Kidney capillary endothelial cell (primary cell): ENCODE measurements around the gene PSIP1.
"Not testable (repeated sequence)": the region's sequence is repeated elsewhere in the genome, so short reads cannot be mapped to it uniquely, and the experiment has no call there.

ENCODE experiments used
- DNase-seq: peaks from one replicate; pipeline ENCODE4 v3.0.0-alpha.2; 2018; ENCODE audit warnings: low spot score

Gene PSIP1

GRCh38 chr9:15501803-15502202 is 9.0 kb downstream of the PSIP1 start:
- no peak for DNase-seq

- DNase-seq: no peak
These were observed 9.6 kb downstream of the PSIP1 start for GRCh38 chr9:15501179-15501578.

GRCh38 chr9:15499139-15499538 is 11.6 kb downstream of the PSIP1 start:
- no peak for DNase-seq

- no peak for DNase-seq
These were observed 12.3 kb downstream of the PSIP1 start for GRCh38 chr9:15498246-15498995.

- no peak for DNase-seq
These were observed 18.2 kb downstream of the PSIP1 start for GRCh38 chr9:15492485-15493150.

GRCh38 chr9:15491950-15492349 is 18.8 kb downstream of the PSIP1 start:
- no peak for DNase-seq

DNA sequence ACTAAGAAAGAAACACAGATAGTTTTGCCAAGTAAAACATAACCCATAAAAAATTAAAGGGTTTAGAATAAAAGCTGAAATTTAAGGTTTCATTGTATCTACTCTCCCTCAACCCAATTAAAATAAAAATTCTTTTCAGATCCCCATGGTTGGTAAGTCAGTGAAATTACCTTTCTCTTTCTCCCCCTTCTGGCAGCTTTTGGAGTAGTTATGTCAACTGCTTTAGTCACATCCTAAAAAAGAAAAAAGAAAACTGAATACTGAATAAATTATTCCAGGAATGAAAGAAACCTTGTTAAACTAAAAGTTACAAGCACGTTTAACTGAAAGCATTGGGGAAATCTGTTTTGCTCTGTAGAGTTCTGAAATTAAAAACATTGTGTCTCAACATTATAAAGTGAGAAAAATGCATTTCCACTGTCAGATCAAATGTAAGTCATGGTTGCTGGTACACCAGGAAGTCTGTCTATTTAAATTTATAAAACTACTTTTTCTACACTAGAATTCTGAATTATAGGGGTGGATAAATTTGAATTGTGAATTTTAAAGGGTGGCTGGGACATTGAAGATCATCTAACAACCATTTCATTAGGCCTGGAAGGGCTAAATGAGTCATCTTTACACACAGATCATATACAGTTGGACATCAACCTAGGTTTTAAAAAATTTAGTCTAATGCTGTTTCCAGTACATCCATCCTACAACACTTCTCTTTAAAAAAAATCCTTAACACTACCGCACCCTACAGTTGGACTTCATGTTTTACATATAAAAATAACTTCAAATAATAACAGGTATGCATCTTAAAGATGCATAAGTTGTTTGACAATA is 24.7 kb downstream of the PSIP1 start:
- DNase-seq: no peak

DNA sequence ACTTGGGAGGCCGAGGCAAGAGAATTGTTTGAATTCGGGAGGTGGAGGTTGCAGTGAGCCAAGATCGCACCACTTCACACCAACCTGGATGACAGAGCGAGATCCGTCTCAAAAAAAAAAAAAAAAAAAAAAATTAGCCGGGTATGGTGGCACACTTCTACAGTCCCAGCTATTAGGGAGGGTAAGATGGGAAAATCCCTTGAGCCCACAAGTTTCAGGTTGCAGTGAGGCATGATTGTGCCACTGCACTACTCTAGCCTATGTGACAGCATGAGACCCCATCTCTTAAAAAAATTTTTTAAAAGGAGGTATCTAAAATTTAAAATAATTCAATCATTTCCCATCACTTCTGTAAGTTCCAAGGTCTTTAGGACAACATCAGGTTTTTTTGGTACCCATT is 26.0 kb downstream of the PSIP1 start:
- no peak for DNase-seq

DNA sequence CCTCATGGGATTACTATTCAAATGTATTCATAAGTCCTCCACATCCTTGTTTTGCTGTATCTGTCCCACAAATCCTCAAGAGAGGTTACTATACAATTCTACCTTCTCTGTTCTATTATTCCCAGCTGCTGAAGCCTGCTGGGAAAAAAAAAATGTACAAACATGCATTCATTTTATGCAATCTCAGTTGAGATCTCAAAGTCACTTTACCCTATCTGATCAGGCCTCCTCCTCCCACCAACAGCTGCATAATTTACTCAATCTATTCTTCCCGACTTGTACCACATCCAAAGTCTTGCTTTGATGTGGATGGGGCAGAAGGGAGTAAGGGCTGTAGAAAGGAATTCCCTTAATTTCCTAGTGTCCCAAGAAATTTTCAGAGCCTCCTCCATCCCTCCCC is 28.6 kb downstream of the PSIP1 start:
- no peak for DNase-seq

DNA sequence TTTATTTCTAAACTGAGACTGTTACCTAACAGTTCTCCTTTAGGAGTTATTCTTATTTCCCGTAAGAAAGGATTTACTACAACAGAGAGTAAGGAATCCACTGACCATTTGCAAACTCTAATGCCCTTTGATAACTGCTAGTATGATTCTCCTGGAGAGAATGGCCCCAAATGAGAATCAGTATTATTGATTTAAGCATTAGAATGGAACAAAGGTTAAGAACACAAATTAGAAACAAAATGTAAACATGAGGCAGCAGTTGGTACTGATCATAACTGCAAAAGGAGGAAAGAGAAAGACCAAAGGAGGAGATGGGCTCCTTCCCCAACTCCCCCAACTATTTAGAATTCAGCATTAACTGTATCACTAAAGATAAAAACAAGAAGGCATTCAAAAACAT is 30.7 kb downstream of the PSIP1 start:
- no peak for DNase-seq

DNA sequence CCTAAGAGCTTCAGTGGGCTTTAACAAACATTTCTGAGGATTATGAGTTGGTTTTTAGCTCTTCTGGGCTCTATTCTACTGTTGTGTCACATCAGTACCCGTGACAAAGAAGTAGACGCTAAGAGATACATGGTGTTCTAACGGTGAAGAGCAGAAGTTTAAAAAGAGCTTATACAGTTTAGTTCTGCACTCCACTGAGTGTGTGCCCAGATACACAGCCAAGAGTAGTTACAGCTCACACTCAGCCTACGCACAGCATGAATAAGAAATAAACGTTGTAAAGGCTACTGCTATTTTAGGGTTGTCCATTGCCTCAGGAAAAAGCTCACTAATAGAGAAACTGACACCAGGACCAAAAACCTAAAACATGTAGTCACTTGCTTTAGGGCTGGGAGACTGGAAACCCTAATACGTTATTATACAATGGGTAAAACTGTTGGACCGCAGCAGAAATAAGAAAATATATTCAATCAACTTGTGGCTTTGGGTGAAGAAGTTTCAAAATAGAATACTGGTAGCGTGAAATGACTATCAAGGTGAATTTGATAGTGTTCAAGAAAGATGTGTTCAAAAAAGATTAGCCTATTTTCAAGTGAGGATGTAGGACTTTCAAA is 34.7 kb downstream of the PSIP1 start:
- no peak for DNase-seq

DNA sequence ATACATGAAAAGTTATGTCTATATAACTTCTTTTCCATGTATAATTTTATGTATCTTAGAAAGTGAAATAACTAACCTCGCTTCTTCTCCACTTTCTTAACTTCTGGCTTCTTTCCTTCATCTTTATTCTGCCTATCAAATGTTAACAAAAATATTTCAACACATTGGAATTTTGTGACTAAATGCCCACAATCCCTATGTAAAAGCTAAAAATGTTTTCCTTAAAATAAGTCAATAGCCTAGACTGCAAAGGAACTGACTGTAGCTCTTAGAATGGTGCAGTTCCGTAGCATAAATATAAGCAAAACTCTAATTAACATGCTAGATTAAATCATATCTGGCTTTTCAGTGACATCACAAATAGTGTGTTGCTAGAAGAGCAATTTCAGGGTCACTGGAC is 40.9 kb downstream of the PSIP1 start:
- no peak for DNase-seq

DNA sequence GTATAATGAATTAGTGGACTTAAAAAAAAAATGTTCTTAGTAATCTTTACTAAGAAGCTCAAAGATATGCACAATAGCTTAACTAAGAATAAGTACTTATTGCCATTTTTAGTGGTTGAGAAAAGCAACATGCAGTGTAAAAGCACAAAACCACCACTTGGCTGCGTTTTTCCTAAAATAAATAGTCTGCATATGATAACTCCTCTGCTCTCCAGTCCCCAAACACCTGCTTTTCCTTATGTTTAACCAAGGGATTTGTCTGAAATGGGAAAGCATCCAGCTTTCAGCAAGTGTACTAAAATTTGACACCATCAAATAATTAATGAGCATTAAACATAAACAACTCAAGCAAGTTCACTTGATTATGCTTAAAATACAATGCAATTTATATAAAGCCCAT is 41.4 kb downstream of the PSIP1 start:
- DNase-seq: no peak

GRCh38 chr9:15468145-15468544 is 42.6 kb downstream of the PSIP1 start:
- no peak for DNase-seq

- no peak for DNase-seq
These were observed 49.2 kb downstream of the PSIP1 start for GRCh38 chr9:15461601-15462000.

DNA sequence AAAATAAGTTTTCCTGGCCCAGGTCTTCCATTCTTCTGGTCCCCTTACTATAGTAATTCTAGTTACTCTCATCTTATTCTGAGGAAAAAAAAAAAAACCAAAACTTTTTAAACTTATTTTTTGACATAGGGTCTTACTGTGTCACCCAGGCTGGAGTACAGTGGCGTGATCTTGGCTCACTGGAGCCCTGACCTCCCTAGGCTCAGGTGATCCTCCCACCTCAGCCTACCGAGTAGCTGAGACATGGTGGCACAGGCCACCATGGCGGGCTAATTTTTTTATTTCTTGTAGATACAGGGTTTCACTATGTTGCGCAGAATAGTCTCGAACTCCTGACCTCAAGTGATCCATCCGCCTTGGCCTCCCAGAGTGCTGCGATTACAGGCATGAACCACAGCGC is 49.7 kb downstream of the PSIP1 start:
- DNase-seq: no peak

DNA sequence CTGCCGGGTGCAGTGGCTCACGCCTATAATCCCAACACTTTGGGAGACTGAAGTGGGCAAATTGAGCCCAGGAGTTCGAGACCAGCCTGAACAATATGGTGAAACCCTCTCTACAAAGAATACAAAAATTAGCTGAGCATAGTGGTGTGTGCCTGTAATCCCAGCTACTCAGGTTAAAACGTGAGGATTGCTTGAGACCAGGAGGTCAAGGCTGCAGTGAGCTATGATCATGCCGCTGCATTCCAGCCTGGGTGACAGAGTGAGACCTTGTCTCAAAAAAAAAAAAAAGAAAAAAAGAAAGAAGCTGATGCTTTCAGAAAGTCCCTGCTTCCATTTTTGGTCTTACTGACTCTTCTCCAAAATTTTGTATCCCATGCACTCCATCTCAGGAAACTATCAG is 56.8 kb downstream of the PSIP1 start:
- DNase-seq: no peak

DNA sequence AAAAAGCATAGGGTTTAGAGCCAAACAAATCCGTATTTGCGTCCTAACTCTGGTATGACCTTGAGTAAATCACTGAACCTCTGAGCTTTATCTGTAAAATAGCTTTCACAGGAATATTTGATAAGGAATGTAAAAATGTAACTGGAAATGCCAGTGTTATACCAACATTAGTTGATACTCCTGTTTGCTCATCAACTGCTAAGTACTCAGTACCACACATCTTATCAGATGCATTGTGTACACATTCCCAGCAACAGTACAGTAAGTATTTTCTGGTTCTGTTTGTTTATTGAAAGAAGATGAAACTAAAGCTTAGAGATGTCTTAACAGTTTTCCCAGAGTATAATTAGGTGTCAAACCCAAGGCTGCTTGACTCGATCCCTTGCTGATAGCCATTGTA is 66.6 kb downstream of the PSIP1 start:
- DNase-seq: no peak

GRCh38 chr9:15442264-15442663 is 68.5 kb downstream of the PSIP1 start:
- not testable (repeated sequence) for DNase-seq

- DNase-seq: not testable (repeated sequence)
These were observed 68.9 kb downstream of the PSIP1 start for GRCh38 chr9:15441841-15442240.

DNA sequence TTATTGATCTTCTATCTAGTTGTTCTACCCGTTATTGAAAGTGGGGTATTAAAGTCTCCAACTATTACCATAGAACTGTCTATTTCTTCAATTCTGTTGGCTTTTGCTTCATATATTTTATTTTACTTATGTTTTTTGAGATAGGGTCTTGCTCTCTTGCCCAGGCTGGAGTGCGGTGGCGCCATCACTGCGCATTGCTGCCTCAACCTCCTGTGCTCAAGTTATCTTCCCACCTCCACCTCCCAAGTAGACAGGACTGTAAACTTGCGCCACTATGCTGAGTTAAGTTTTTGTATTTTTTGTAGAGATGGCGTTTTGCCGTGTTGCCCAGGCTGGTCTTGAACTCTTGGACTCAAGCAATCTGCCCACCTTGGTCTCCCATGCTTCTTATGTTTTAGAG is 71.9 kb downstream of the PSIP1 start:
- DNase-seq: no peak

DNA sequence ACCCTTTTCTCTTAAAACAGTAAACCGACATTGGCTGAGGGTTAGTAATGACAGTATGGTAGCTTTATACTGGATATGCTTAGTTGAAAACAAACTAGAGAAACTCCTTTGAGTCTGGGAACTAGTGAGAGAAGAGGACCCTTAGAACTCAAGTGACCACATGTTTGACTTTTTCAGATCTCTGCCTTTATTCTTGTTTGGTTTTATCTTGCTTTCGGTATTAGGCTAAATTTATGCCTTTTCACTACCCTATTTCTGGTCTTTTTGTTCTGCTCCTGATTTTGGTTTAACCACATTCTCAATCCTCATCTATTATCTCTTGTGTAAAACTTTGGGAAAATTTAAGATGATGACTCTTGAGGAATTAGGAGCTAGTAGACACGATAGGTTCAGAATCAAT is 77.1 kb downstream of the PSIP1 start:
- no peak for DNase-seq

DNA sequence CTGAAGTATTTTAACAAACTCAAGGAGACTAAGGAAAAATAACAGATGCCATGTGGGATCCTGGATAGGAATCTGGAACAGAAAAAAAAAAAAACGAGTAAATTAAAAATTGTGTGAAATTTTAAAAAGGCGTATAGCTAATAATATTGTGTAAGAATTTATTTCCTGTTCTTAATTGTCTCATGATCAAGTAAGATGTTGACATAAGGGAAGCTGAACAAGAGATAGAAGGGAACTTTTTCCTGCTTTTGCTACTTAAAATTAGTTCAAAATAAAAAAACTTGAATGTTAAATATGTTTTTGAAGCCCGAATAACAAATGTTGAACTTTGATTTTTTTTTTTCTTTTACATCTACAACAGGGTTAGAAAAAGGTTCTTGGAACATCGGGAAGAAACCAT is 77.6 kb downstream of the PSIP1 start:
- DNase-seq: no peak
